Left hindlimb (tissue), 1 donor: ENCODE data around the gene RPL19.
A peak's percentile ranks its signal among the peaks of the same experiment; 100 is the strongest.
"Not testable (repeated sequence)": the region's sequence is repeated elsewhere in the genome, so short reads cannot be mapped to it uniquely, and the experiment has no call there.

ENCODE experiments used
- DNase-seq: peaks from one replicate; pipeline ENCODE4 v3.0.0-alpha.2; 2018

Gene RPL19

DNA sequence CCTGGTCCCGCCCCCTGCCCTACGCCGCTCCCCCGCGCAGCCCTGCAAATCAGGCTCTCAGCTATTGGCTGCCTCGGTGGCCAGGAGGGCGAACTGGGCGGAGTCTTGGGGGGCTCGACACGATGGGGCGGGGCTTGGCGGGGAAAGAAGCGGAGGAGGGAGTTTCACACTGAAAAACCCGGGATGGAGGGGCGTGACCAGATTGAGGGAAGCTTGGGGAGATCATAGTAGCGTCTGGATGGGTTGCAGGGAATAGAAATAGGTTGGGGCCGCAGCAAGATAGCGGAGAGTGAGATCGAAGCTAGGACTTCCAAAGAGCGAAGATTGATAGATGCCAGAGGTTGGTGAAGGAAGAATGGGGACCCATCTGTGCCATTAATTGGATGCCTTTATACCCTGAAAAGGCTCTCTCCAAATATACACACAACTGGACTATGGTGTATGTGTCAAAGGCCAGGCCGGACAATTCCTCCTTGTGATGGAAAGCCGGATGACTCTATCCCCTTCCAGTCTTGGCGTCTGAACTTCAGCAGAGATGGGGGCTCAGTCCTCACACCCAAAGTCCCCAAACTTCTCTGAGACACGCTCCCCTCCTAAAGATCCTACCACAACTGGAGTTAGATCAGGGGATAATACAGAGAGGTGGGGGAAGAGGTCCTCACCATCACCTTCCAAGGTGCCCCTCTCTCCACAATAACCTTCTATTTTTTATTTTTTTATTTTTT, 26.0 kb downstream of the RPL19 start:
- peak; percentile 90 for DNase-seq

DNA sequence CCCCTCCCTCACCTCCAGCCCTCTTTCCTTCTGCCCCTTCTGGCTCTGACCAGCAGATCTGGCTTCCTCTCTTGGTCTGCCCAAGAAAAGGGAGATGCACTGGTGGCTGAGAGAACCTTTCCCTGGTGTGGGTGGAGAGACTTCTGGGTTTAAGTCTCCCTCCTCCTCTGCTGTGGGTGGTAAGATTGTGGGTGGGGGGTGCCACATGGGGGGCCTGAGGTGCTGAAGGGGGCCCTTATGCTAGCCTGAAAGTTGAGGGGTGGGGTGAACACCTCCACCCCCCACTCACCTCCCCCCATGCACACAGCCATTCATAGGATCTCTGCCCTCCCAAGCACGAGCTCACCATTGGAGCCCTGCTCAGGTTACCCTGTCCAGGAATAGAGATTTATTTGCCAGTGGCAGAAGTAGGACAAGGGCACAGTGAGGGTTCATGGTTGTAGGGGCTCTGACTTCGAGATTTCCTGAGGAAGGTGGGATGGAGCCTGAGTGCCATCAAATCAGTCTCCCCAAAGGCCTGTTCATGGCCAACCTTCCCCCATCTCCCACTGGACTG, 27.4 kb downstream of the RPL19 start:
- no peak for DNase-seq

DNA sequence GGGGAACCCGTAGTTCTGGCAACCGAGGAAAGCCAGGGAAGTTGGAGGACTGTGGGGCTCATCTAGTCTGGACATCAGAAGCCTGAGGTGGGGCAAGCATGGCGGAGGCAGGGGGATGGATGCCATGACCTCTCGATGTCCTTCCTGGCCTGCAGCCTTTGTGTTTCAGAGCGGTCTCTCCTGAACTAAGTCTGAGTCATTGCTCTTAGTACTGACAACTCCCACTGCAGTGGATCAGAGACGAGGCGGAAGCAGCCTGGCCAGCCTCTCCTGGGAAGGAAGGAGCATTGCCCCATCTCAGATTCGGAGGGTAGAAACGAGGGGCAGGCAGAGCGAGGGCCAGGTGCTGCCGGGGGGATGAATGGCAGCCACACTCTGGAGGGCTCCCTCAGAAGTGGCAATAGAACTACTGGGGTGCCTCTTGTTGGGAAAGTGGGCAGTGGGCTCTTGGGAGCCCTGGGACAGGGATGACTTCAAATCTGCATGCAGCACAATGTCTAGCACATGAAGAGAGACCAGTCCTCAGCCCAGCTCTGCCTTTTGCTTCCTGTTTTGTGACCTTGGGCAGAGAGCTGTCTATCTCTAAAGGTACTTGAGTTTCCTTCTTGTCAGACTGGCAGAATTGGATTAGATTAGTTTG, 29.3 kb downstream of the RPL19 start:
- DNase-seq = no peak

DNA sequence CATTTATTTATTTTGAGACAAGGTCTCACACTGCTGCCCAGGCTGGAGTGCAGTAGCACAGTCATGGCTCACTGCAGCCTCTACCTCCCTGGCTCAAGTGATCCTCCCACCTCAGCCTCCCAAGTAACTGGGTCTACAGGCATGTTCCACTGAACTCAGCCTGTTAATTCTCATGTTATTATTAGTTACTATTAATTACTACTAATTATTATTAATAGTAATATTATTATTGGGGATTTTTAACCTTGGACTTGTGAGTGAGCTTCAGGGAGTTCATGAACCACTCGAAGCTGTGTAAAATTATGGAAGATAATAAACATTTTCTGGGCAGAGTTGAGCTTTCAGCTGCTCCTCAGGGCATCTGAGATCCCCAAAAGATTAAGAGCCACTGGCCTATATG, 30.3 kb downstream of the RPL19 start:
- no peak for DNase-seq

DNA sequence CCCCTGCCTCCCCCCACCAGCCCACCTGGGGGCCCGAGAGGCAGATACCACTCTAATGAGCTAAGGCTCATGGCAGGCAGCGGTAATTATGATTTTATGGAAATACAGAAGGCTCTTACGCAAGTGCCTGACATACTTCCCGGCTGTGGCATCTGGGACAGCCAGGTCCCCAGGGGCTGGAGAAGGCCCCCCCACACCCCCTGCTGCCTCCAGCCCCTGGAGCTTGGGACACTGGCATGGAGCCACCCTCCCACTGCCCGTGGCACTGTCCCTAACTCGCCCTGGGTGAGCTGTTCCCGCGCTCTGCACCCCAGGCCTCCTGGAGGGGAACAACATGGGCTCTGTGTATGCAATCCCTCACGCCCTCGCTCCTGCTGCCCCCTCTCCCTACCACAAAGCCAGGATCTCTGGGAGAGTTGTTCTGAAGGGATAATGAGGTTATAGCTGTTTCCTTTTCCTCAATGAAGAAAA, 31.0 kb downstream of the RPL19 start:
- DNase-seq = no peak

DNA sequence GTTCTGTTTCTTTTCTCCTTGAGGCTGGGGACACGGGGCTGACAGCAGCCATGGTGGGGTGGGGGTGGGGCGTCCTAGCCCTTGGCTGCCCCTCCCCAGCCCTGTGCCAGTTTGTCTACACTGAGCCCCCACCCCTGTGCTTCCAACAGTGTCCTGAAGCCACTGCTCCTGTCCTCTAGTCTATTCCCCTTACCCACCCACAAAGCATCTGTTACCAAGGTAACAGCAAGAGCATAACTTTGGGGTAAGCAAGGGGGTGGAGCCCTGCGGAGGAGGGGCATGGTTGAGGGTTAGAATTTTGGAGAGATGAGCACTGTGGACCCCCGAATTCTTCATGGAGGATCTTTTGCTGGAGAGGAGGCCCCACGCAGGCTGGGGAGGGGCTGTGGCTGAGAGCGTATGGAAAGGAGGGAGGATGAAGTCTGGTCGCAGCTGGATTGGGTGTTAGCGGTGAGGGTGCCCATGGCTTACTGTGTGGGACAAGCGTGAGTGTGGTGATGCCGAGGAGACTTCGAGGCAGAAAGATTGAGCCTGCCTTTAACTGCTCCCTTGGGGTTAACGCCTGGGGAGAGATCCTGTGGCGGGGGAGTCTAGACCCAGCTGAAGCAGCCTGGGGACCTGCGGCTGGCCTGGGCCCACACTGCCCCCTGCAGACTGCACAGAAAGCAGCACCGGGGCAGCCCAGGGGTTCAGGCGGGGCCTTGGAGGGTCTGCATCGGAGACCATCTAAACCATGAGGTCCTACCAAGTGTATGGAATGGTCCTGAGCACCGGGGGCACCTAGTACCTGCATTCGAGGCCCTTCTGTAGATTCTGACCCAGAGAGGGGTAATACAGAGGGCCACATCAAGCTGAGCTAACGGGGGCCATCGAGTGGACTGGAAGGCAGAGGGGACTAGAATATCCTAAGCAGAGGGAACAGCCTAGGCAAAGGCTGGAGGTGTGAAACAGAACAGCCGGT, 31.8 kb downstream of the RPL19 start:
- DNase-seq = no peak

DNA sequence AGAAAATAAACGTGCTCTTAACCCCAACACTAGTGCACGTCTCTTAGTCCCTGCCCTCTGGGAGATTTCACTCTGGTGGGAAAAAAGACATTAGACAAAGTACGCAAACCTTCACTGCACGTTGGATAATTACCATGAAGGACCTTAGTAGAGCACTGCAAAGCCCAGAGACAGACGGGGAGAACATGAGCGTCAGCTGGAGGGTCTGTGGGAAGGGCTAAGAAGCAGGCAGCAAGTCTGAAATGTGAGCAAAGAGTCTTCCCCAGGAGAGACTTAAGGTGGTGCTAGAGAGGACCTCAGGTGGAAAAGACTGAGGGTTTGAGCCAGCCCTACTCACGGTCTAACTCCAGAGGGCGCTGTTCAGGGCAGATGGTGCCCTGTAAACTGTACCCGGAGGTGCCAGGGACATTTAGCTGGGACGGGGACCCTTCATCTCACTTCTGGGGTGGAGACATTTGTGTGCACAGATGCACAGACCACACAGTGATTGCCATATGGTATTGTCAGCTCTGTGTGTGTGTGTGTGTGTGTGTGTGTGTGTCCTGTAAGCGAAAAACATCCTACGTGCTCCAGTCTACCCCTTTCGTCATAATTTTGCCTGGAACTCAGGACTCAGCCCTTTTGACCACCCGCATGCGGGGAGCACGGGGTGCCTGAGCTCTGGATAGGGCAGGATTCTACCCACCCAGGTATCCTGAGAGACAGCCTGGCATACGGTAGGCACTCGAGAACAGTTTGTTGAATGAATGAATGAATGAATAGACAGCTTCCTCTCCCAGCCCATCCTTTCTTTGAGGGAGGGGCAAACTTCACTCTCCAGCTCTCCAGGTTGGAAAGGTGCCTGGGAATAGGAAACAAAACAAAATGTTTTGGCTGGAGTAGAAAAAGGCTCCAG, 35.7 kb downstream of the RPL19 start:
- DNase-seq = no peak

DNA sequence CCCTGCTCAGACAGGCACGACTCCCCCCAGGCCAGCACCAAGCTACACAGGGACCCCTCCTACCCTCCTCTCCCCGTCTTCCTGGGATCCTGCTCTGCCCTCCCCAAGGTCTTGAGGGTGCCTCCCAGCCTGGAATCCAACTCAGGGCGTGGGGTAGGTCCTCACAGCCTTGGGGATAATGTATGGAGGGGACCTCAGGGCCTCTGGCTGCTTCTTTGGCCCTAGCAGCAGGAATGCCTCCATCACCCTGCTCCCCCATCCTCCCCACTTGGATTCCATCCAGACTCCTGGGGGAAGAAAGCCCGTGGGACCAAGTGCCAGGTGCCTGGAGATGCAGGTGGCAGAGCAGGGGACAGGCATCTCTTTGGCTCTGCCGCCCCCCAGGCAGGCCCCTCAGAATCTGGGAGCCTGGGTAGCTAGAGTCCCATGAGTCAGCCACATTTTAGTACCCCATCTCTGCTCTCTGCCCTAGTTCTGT, 36.4 kb downstream of the RPL19 start:
- no peak for DNase-seq

DNA sequence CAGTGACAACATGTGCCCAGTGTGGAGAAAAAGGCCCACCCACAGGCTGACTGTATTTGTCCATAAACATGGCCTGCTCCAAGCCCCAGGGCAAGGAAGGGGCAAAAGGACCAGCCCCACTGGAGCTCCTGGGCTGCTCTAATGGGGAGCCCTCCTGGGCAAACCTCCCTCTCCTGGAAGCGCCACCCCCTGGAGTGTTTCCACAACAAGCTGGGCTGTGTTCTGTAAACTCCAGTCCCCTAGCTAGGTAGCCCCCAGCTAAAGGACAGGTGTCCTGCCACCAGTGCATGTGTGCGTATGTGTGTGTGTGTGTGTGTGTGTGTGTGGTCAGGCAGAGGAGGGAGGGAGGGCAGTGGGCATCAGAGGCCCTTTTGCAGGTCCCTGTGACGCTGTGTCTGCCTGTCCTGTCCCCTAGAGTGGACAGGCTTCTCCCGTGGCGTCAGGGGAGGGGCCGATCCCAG, 36.9 kb downstream of the RPL19 start:
- DNase-seq = no peak

DNA sequence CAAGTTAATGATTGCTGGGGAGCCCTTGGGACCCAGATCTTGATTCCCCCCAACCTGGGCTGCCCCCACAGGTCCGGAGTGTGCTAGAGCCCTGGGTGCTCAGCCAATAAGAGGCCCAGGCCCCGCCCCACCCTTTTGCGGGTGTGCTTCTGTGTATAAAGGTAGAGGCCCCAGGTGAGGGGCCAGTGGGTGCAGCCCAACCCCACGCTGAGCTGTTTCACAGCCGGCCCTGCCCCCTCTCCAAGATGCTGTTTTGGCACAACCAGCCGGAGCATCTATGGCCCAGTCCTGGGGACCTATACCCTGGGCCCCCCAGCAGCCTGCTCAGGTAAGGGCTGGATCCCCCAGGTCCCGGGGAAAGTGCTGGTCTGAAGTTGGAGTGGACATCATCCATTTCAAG, 37.5 kb downstream of the RPL19 start:
- no peak for DNase-seq

DNA sequence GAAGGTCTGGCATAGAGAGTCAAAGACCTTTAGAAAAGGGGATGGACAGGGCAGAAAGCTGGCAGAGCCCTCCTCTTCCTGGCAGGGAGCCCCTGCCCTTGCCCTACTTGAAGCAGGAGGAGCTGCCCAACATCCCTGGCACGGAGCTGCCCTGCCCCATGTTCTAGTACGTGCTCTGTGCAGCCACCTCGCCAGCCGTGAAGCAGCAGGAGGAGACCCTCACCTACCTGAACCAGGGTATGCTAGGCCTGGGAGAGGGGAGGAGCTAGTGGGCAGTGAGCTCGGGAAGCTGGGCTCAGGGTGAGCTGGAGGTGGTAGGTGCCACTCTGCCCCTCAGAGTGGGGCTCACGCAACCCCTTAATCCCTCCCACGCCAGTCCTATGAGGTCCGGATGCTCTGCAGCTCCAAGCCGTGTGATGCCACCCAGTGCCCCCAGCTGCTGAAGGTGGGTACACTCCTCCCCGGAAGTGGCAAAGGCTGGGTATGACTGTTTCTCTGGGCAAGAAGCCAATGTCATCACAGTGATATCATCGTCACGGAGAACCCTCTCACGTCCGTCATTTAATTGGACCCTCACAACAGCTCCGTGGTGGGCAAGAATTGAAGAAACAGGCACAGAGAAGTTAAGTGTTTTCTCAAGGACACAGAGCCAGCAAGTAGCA, 38.4 kb downstream of the RPL19 start:
- no peak for DNase-seq

DNA sequence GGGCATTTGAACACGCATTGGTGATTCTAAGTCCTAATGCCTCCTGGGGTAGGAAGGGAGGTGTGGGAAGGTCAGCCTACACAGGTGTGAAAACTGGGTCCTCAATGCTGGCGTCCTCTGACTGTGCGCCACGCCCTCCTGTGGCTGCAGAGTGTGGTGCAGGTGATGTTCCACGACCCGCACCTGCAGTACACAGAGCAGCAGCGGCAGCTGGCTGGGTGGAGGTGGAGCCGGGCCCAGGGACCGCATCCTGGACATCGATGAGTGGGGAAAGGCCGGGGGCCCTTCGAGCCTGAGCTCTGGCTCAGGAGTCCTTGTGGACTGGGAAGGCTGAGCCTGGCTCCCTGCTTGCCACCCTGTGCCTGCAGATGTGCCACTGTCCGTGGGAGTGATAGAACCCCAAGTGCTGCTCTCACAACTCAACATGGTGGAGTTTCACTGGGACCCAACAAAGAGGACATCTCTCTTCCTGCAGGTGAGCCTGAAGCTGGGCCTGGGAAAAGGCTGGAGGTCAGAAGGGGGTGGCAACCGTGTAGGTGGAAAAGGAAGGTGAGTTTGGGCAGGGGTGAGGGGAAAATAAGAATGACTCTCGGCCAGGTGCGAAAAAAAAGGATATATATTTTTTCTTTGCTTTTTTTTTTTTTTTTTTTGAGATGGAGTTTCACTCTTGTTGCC, 39.7 kb downstream of the RPL19 start:
- DNase-seq = no peak

DNA sequence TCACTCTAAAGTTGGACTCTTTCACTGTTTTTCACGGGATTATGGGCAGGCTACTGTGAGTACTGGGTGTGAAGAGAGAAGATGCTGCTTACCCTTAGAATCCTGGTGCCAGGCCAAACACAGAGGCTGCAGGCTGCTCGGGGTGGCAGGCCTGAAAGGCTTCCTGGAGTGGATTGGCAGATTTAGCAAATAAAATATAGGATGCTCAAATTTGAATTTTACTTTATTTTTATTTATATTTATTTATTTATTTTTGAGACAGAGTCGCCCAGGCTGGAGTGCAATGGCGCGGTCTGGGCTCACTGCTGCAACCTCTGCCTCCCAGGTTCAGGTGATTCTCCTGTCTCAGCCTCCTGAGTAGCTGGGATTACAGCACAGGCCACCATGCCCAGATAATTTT, 40.5 kb downstream of the RPL19 start:
- DNase-seq = no peak

DNA sequence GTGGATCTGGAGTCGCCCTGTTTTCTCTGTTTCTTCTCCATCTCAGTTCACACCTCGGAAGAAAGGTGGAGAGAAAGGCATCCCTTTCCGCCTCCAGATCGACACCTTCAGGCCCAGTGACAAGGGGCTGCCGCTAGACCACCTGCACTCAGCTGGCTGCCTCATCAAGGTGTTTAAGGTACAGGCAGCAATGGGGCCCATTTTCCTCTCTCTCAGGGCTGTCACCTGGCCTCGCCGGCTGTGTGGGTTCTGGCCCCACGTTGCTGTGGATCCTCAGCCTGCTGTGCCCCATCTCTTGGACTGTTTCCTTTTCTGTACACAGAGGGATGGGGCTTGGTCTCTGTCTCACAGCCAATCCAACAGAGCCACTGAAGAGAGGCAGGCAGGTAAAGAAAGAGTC, 43.1 kb downstream of the RPL19 start:
- DNase-seq = no peak

DNA sequence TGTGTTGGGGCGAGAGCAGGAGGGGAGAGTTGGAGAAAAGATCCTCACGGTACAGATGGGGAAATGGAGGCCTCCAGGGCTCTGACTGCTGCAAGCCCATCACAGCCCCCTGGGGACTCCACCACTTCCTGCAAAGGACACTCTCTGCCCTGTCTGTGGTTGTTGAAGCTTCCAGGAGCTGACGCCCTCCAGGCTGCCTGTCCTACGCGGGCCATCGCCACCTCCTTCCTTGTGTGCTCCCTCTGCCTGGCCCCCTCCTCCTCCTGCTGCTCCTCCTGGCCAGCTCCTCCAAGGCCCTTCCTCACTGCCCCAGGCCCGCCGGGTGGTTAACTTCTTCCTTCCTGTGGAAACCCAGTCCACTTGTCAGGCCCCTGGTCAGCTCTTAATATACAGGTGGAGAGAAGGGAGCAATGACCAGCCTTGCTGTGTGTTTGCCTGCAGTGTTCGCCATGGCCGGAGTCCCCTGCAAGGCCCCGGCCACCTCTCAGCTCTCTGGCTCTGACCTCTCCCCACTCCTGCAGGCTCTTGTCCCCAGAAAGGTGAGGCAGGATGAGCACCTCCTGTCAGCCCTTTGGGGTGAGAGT, 44.0 kb downstream of the RPL19 start:
- no peak for DNase-seq

DNA sequence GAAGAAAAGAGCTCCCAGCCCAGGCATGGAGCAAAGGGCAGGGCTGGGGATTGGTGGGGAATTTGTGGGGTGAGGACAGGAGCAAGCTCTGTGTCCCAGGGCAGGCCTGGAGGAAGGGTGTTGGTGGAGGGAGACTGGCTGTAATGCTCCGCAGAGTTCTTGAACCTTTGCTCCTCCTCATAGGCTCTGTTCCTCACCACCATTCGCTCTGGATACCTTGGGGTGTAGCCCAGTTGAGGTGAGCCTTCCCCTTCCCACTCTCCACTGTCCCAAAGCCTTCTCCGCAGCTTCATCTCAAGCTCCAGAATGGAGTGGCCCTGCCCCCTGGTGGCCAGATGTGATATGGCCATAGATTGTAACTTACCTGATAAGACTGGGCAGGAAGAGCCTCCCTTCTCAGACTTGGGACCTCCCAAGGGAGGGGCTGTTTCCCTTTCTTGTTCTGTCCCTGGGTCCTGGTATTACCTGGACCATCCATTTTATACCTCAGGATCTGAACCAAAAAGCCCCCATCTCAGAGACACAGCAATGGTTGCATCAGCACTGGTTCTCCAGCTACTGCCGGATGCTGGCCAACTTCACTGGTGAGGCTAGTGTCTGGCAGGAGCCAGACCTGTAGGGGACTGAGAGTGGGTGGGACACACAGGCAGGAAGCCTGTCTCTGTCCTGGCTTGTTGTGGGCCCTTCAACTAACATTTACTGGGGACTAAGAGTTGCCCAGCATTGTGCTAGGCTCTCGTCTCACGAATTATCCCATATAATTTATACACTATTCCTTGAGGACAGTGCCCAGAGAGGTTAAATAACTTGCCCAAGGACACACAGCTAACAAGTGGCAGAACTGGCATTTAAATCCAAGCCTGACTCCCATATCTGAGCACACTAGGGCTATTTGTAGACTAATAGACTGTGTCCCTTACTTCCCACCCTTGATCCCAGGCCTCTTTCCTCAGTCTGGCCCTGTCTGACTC, 44.8 kb downstream of the RPL19 start:
- DNase-seq = peak; percentile 86

DNA sequence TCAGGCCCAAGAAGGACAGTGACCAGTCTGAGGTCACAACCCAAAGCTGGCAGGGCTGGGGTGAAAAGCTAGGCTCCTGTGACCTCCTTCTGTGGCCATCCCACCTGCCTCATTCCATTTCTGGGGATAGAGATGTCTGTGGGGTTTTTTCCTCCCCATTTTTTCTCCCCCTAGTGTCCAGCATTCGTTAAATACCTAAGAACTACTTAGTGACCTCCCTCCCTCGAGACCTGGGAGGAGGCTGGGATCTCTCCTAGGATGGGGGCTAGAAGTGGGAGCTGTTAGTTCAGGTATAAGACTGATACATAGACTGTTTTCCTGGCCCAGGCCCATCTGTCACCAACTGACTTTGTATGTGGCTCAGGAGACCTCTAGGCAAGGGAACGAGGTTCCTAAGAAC, 46.2 kb downstream of the RPL19 start:
- DNase-seq = no peak

DNA sequence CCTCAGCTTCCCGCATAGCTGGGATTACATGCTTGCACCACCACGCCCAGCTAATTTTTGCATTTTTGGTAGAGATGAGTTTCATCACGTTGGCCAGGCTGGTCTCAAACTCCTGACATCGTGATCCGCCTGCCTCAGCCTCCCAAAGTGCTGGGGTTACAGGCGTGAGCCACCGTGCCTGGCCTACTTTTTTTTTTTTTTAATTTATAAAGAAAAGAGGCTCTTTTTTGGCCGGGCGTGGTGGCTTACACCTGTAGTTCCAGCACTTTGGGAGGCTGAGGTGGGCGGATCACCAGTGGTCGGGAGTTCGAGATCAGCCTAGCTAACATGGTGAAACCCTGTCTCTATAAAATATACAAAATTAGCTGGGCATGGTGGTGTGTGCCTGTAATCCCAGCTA, 50.0 kb downstream of the RPL19 start:
- not testable (repeated sequence) for DNase-seq

DNA sequence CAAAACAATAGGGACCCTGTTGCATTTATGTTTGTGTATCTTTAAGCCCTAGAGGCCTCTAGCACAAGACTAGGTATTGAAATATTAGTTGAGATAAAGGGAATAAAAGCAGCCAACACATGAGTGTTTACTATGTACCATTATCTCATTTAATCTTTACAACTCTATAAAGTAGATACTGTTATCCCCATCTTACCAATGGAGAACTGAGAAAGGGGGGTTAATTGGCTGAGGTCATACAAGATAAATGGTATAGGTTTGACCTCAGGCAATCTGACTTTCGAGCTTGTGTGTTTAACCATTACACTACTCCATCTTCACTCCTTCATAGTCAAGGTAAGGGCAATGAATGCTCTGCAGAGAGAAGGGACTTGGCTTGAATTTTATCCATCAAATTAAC, 51.9 kb downstream of the RPL19 start:
- DNase-seq = no peak
